Measurements from ENCODE around the gene ARNT2. TPM values are rescaled to one million over a fixed set of nuclear protein-coding genes. Genes with fewer than 3 reads are reported as not detected.

The ARNT2 gene
- total RNA-seq, 1 donor from 2014 or later, result 35.7 TPM

- TF ChIP-seq CTCF (IDR thresholded peaks at IDR 0.05; ENCODE audit: partially characterized antibody, unreplicated experiment), result no peak
- peaks cover 19% of the 10 kb centered on the region for H3K4me1 Mint-ChIP-seq (ENCODE audit: low read depth, unreplicated experiment)
- H3K27ac Mint-ChIP-seq (ENCODE audit: unreplicated experiment), result peak overlapping the region; percentile 59
- DNase-seq, result no peak
- H3K36me3 Mint-ChIP-seq (ENCODE audit: unreplicated experiment), result peaks cover 21% of the 10 kb centered on the region
- H3K4me3 Mint-ChIP-seq (ENCODE audit: unreplicated experiment), result no peak overlapping the region
- H3K9me3 Mint-ChIP-seq (ENCODE audit: unreplicated experiment), result peaks cover 11% of the 10 kb centered on the region
- peaks cover 4% of the 10 kb centered on the region for H3K27me3 Mint-ChIP-seq (ENCODE audit: unreplicated experiment)
Observed at GRCh38 chr15:80467311-80467714, 63.1 kb downstream of the ARNT2 start.

- peak overlapping the region; percentile 32 for H3K4me3 Mint-ChIP-seq (ENCODE audit: unreplicated experiment)
- peaks cover 19% of the 10 kb centered on the region for H3K4me1 Mint-ChIP-seq (ENCODE audit: low read depth, unreplicated experiment)
- peaks cover 21% of the 10 kb centered on the region for H3K36me3 Mint-ChIP-seq (ENCODE audit: unreplicated experiment)
- peak overlapping the region; percentile 73 for H3K27ac Mint-ChIP-seq (ENCODE audit: unreplicated experiment)
- peaks cover 6% of the 10 kb centered on the region for H3K27me3 Mint-ChIP-seq (ENCODE audit: unreplicated experiment)
- DNase-seq, result no peak
- H3K9me3 Mint-ChIP-seq (ENCODE audit: unreplicated experiment), result peaks cover 11% of the 10 kb centered on the region
- no peak for TF ChIP-seq CTCF (IDR thresholded peaks at IDR 0.05; ENCODE audit: partially characterized antibody, unreplicated experiment)
Observed at GRCh38 chr15:80468796-80469195, 64.6 kb downstream of the ARNT2 start.

- TF ChIP-seq CTCF (IDR thresholded peaks at IDR 0.05; ENCODE audit: partially characterized antibody, unreplicated experiment), result no peak
- no peak overlapping the region for H3K27ac Mint-ChIP-seq (ENCODE audit: unreplicated experiment)
- no peak overlapping the region for H3K4me3 Mint-ChIP-seq (ENCODE audit: unreplicated experiment)
- peaks cover 4% of the 10 kb centered on the region for H3K27me3 Mint-ChIP-seq (ENCODE audit: unreplicated experiment)
- H3K4me1 Mint-ChIP-seq (ENCODE audit: low read depth, unreplicated experiment), result peaks cover 19% of the 10 kb centered on the region
- peaks cover 31% of the 10 kb centered on the region for H3K36me3 Mint-ChIP-seq (ENCODE audit: unreplicated experiment)
- no peak for DNase-seq
- H3K9me3 Mint-ChIP-seq (ENCODE audit: unreplicated experiment), result peaks cover 9% of the 10 kb centered on the region
Observed at GRCh38 chr15:80471881-80472280, 67.7 kb downstream of the ARNT2 start.

GRCh38 chr15:80473286-80474223, 69.4 kb downstream of the ARNT2 start:
- no peak for DNase-seq
- no peak overlapping the region for H3K27ac Mint-ChIP-seq (ENCODE audit: unreplicated experiment)

More at GRCh38 chr15:80473286-80474223, 69.4 kb downstream of the ARNT2 start:
- Mint-ChIP-seq H3K4me3 (ENCODE audit: unreplicated experiment) (no peak overlapping the region), H3K36me3 (ENCODE audit: unreplicated experiment) (peaks cover 36% of the 10 kb centered on the region), H3K4me1 (ENCODE audit: low read depth, unreplicated experiment) (peaks cover 6% of the 10 kb centered on the region), H3K27me3 (ENCODE audit: unreplicated experiment) (peaks cover 2% of the 10 kb centered on the region), H3K9me3 (ENCODE audit: unreplicated experiment) (peaks cover 2% of the 10 kb centered on the region)
- TF ChIP-seq CTCF (IDR thresholded peaks at IDR 0.05; ENCODE audit: partially characterized antibody, unreplicated experiment), result no peak
